ENCODE data around the gene PREP.

- no peak for TF ChIP-seq CTCF (IDR thresholded peaks at IDR 0.05)
- no peak for TF ChIP-seq POLR2A (IDR thresholded peaks at IDR 0.05)
Observed at GRCh38 chr6:105344881-105345370, 58.0 kb downstream of the PREP start.
